Psoas muscle (tissue), 8 donors: ENCODE data around the gene SEC14L1. TPM values are rescaled to one million over a fixed set of nuclear protein-coding genes. Genes with fewer than 3 reads are reported as not detected.

Experiments used
- ATAC-seq, 4 donors: fragments of 200-7000 bp; cut with Tn5 transposase; one replicate each; pipeline ENCODE4 v1.9.1; 2020; ENCODE audit warnings: moderate library complexity in 3 of 4, mild to moderate bottlenecking in 2 of 4
- DNase-seq, 2 donors: peaks; one replicate each; pipeline ENCODE4 v3.0.0-alpha.2; 2020
- H3K27ac ChIP-seq: fragments of 200-600 bp; one replicate; pipeline ENCODE4 v1.8.0; 2022
- H3K27me3 ChIP-seq, 3 donors: fragments of 200-600 bp in 1 of 3; one replicate each; pipeline versions ENCODE4 v1.6.1 to v1.8.0; 2013 to 2022; ENCODE audit warnings: low read length in 2 of 3, mild to moderate bottlenecking in 2 of 3, moderate library complexity in 1 of 3; ENCODE audit not compliant: insufficient read depth in 3 of 3
- H3K36me3 ChIP-seq, 2 donors: fragments of 200-600 bp in 1 of 2; one replicate each; pipeline versions ENCODE4 v1.6.1 to v1.8.0; 2013 to 2022; ENCODE audit warnings: low read depth in 1 of 2, mild to moderate bottlenecking in 1 of 2, moderate library complexity in 1 of 2; ENCODE audit not compliant: insufficient read depth in 1 of 2
- H3K4me1 ChIP-seq: fragments of 200-600 bp; one replicate; pipeline ENCODE4 v1.8.0; 2022
- H3K4me3 ChIP-seq: fragments of 200-600 bp; one replicate; pipeline ENCODE4 v1.8.0; 2022; ENCODE audit warnings: mild to moderate bottlenecking
- H3K9me3 ChIP-seq: fragments of 200-600 bp; one replicate; pipeline ENCODE4 v1.8.0; 2022
- WGBS, 3 donors: extraction: QIAGEN DNeasy Blood & Tissue Kit; methylation state at CpG; one replicate each; pipeline versions ENCODE4 v1.1.6 to v1.1.7; 2013; 5-methylcytosine and 5-hydroxymethylcytosine counted together
- intact Hi-C, 2 donors: fragments of 100-400 bp; cut with DNase I; formaldehyde crosslinking; loops; one replicate each; pipeline versions ENCODE4 v1.11.0 to v1.14.2; 2022
- polyA plus RNA-seq, 3 donors: library from polyadenylated mRNA; stranded (reverse); fragments of 200-250 nt; gene quantifications; one replicate each; pipeline ENCODE4 v1.2.3, GENCODE V29; 2013
- total RNA-seq, 4 donors: library from RNA; stranded (reverse); fragmentation: NEBNext Ultra II Directional in 2 of 4; extraction: Animal tissue kit (Norgen Biotek cat#: 25700) in 2 of 4; gene quantifications; one replicate each; pipeline versions ENCODE4 v1.2.1 to v1.2.4, GENCODE V29; 2021 to 2023
- TF ChIP-seq, protein P1 (sequence below): fragments of 200-600 bp; IDR thresholded peaks from one replicate; pipeline ENCODE4 v1.8.0; 2022; ENCODE audit warnings: antibody characterized with exemption
- donor health status: healthy with polysubstance abuse.
- donor health status: DM: no; HTN: no; CAD: no; lungs with moderate emphysema.
- donor health status: Bipolar disorder and iron deficiency.
- donor health status: healthy.
- donor health status: DM: yes; HTN: yes; CAD: no.
- donor health status: DM: no; HTN: no; CAD: no.
- donor health status: DM: no; HTN: no; CAD: no.
- donor health status: DM: yes; HTN: yes; CAD: no.

The SEC14L1 gene
- total and polyA plus RNA-seq, 7 donors = 38.6 to 98.9 (median 69.1) TPM

DNA sequence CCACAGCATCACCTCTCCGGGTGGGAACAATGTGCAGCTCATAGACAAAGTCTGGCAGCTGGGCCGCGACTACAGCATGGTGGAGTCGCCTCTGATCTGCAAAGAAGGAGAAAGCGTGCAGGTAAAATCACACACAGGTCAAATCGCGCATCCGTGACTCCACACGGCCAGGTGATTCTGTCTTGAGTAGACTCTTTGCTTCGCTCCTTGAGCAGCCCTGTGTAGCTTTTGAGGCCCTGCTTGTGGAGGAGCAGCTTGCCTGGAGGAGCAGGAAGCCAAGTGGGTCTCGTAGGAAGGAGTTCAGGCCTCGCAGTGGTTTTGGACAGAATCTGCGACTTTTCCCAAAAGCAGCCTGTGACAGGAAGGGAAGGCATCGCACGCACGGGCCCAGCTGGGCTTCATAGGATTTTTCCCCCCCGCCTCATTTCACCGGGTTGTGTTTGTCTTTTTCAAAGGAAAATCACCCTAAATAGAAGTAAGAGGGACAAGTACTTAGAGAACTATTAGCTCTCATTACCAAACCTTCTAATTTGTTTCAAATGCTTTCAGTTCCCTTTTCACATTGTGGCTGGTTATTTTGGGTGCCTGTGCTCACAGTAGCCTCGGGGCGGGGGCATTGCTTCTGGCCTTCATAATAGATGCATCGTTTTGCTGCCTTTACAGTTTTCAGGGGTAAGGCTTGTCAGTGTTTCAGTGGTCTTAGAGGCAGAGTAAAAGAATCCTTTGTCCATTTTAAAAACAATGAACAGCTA, 71.5 kb downstream of the SEC14L1 start:
- Histone ChIP-seq H3K4me3 (no peak overlapping the region), H3K36me3 (peaks cover 6 to 76% of the 10 kb centered on the region in 2 donors), H3K27me3 (no peaks in the 10 kb centered on the region), H3K9me3 (no peaks in the 10 kb centered on the region), H3K4me1 (peaks cover 48% of the 10 kb centered on the region), H3K27ac (no peak overlapping the region)
- DNase-seq (no peak), ATAC-seq (no peak)
- 82 to 89% (median 87%) methylated on average over 21 of the region's 21 CpGs for WGBS, 3 donors
- TF ChIP-seq, protein P1, sequence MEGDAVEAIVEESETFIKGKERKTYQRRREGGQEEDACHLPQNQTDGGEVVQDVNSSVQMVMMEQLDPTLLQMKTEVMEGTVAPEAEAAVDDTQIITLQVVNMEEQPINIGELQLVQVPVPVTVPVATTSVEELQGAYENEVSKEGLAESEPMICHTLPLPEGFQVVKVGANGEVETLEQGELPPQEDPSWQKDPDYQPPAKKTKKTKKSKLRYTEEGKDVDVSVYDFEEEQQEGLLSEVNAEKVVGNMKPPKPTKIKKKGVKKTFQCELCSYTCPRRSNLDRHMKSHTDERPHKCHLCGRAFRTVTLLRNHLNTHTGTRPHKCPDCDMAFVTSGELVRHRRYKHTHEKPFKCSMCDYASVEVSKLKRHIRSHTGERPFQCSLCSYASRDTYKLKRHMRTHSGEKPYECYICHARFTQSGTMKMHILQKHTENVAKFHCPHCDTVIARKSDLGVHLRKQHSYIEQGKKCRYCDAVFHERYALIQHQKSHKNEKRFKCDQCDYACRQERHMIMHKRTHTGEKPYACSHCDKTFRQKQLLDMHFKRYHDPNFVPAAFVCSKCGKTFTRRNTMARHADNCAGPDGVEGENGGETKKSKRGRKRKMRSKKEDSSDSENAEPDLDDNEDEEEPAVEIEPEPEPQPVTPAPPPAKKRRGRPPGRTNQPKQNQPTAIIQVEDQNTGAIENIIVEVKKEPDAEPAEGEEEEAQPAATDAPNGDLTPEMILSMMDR = no peak
- intact Hi-C loops = loop anchor here in 1 of 2 donors (5.0 kb wide), 1 partner anchor 115 kb away; no protein-coding TSS in a partner anchor

DNA sequence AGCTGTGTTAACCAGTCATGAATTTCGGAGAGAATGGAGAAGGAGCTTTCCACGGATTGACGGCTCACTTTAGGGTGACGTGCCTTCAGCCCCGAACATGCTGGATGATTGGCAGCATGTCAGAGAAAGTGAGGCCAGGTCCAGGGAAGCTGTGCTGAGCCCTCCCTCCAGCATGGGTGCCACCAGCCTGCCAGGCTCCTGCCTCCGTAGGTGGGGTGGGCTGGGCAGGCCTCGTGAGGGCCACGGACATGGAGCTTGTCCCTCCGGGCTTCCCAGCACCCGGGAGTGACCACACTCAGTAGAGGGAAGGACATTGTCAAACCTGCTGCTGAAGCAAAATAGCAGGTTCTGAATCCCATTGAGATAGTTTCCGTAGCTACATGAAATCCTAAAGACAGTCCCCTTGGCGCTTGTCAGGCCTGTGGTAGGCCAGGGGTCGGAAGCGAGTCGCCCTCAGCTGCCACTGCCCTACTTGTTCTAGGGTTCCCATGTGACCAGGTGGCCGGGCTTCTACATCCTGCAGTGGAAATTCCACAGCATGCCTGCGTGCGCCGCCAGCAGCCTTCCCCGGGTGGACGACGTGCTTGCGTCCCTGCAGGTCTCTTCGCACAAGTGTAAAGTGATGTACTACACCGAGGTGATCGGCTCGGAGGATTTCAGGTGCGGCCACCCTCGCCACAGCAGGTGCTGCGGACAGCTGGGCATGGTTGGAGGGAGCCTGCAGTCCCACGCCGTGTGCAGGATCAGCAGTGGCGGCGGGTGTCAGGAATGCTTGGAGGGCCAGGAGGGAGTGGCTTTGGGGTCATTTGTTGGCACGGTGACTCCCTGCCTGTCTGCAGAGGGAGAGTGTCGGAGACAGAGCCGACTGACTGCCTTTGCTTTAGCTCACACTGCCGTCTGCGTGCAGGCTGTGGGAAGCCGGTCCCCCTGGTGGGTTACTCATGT, 72.3 kb downstream of the SEC14L1 start:
- Histone ChIP-seq H3K36me3 (peaks cover 7 to 76% of the 10 kb centered on the region in 2 donors), H3K27me3 (no peaks in the 10 kb centered on the region), H3K4me3 (no peak overlapping the region), H3K27ac (peak overlapping the region; percentile 47), H3K4me1 (peaks cover 40% of the 10 kb centered on the region), H3K9me3 (no peaks in the 10 kb centered on the region)
- DNase-seq = no peak
- WGBS, 3 donors = 59 to 79% (median 66%) methylated on average over 40 of the region's 40 CpGs
- ATAC-seq = no peak
- TF ChIP-seq, protein P1 = no peak
- intact Hi-C loops = loop anchor here in 1 of 2 donors (5.0 kb wide), 1 partner anchor 116 kb away; no protein-coding TSS in a partner anchor

- WGBS, 3 donors = 89 to 91% (median 90%) methylated on average over 16 to 17 of the region's 17 CpGs
- Histone ChIP-seq H3K27me3 (no peaks in the 10 kb centered on the region), H3K36me3 (peaks cover 7 to 81% of the 10 kb centered on the region in 2 donors), H3K4me1 (peaks cover 33% of the 10 kb centered on the region), H3K27ac (no peak overlapping the region), H3K9me3 (no peaks in the 10 kb centered on the region), H3K4me3 (no peak overlapping the region)
- no peak for ATAC-seq
- no peak for DNase-seq
- TF ChIP-seq, protein P1 = no peak
- intact Hi-C loops = loop anchor here in 1 of 2 donors (5.0 kb wide), 1 partner anchor 116 kb away; no protein-coding TSS in a partner anchor
Measured at GRCh38 chr17:77213778-77214132, 73.0 kb downstream of the SEC14L1 start.

- 82 to 89% (median 87%) methylated on average over 12 of the region's 12 CpGs for WGBS, 3 donors
- H3K4me3 ChIP-seq = no peak overlapping the region
- TF ChIP-seq, protein P1 = no peak
- peaks cover 28% of the 10 kb centered on the region for H3K4me1 ChIP-seq
- ATAC-seq (no peak), DNase-seq (no peak)
- intact Hi-C loops = loop anchor here in 1 of 2 donors (5.0 kb wide), 1 partner anchor 117 kb away; no protein-coding TSS in a partner anchor
- H3K9me3 ChIP-seq = no peaks in the 10 kb centered on the region
- peaks cover 7 to 85% of the 10 kb centered on the region in 2 donors for H3K36me3 ChIP-seq
- no peak overlapping the region for H3K27ac ChIP-seq
- H3K27me3 ChIP-seq = no peaks in the 10 kb centered on the region
Measured at GRCh38 chr17:77214328-77214727, 73.6 kb downstream of the SEC14L1 start.
